ENCODE data around the gene TBC1D19.

GRCh38 chr4:26607776-26608175 is 23.9 kb downstream of the TBC1D19 start:
- no peak for TF ChIP-seq POLR2A (IDR thresholded peaks at IDR 0.05)
- TF ChIP-seq CTCF (IDR thresholded peaks at IDR 0.05), result no peak
